T-helper 1 cell treated with Interleukin-12 subunit alpha and Interleukin-12 subunit beta and Interleukin-4 antibody, amounts not matched to agents 30 μg/mL and 1 μg/mL, for 36 hours (primary cell): Measurements from ENCODE around the gene BTBD16.

Experiments
- H3K27ac Mint-ChIP-seq: one replicate; pipeline ENCODE4 v1.8.0; 2021; ENCODE audit warnings: mild to moderate bottlenecking, mixed read lengths
- H3K27me3 Mint-ChIP-seq: one replicate; pipeline ENCODE4 v1.8.0; 2021; ENCODE audit warnings: low read depth, mixed read lengths
- H3K36me3 Mint-ChIP-seq: one replicate; pipeline ENCODE4 v1.8.0; 2021; ENCODE audit warnings: low read depth, mixed read lengths
- H3K4me1 Mint-ChIP-seq: one replicate; pipeline ENCODE4 v1.8.0; 2021; ENCODE audit warnings: low read depth, mixed read lengths
- H3K4me3 Mint-ChIP-seq: one replicate; pipeline ENCODE4 v1.8.0; 2021; ENCODE audit warnings: mild to moderate bottlenecking, moderate library complexity, mixed read lengths
- H3K9me3 Mint-ChIP-seq: one replicate; pipeline ENCODE4 v1.8.0; 2021; ENCODE audit warnings: mixed read lengths

Gene BTBD16

DNA sequence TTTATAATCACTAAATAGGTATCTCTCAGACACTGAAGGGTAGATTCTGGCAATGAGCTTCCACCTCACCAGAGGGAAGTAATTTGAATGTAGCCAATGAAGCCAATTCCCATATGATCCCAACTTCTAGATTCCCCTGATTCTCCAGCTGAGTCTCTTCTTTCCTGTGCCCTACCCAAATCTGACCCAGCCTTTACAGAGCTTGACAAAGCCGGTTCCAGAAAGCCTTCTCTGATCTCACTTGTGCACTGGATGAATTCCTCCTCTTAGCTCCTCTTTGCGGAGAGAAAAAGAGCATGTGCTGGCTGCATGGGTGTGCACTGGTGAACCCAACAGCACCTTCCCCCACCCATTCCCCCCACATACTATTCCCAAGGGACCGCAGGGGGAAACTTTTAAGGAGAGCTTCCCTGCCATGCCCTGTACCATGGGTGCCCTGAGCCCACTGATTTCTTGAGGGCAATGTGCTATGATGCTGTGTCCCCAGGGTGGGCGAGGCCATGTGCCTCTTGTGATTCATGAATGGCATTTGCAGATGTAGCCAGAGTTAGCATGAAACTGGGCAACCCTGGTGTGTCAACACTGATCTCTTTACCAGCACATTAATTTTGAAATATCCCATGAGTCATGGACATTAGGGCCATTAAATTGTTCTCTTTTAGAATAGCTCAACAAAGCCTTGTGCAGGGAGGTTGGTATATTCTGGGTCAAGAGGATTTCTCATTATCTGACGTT is 53.0 kb downstream of the BTBD16 start:
- no peaks in the 10 kb centered on the region for H3K4me1 Mint-ChIP-seq
- no peak overlapping the region for H3K27ac Mint-ChIP-seq
- H3K9me3 Mint-ChIP-seq: peaks cover 8% of the 10 kb centered on the region
- H3K27me3 Mint-ChIP-seq: peaks cover 19% of the 10 kb centered on the region
- no peaks in the 10 kb centered on the region for H3K36me3 Mint-ChIP-seq
- no peak overlapping the region for H3K4me3 Mint-ChIP-seq

DNA sequence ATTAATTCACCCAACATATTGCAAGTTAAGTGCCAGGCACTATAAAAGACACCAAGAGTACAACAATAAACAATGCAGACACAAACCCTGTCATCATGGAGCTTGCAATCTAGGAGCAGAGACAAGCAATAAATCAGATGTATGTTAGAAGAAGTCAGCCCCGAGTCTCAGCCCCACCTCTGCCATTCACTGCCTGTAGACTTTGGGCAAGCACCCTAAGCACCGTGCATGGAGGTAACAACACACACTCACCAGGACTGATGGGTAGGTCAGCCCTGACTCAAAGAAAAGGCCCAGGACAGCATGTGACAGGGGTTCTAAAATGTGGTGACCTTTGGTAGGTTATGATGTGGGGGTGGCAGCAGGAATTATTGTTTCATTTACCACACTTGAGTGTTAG is 54.1 kb downstream of the BTBD16 start:
- Mint-ChIP-seq H3K9me3 (peaks cover 8% of the 10 kb centered on the region), H3K27ac (no peak overlapping the region), H3K4me3 (no peak overlapping the region), H3K4me1 (no peaks in the 10 kb centered on the region), H3K27me3 (peaks cover 15% of the 10 kb centered on the region), H3K36me3 (no peaks in the 10 kb centered on the region)

DNA sequence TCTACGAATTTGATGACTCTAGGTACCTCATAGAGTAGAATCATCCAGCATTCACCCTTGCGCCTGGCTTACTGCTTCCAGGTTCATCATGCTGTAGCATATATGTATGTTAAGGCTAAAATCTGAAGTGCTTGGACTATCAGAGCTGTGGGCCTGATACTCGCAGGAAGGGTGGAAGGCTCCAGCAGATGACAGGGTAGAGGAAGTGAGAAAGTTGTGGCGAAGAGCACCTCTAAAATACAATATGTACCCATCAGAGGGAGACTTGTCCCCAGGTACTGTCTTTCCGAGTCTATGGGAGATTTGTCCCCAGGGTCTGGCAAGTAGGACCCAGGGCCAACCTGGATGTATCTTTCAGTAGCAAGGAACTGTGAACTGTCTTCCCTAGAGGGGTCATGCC is 55.3 kb downstream of the BTBD16 start:
- no peaks in the 10 kb centered on the region for H3K36me3 Mint-ChIP-seq
- no peaks in the 10 kb centered on the region for H3K4me1 Mint-ChIP-seq
- H3K9me3 Mint-ChIP-seq: no peaks in the 10 kb centered on the region
- H3K27ac Mint-ChIP-seq: no peak overlapping the region
- H3K4me3 Mint-ChIP-seq: no peak overlapping the region
- H3K27me3 Mint-ChIP-seq: peaks cover 14% of the 10 kb centered on the region

DNA sequence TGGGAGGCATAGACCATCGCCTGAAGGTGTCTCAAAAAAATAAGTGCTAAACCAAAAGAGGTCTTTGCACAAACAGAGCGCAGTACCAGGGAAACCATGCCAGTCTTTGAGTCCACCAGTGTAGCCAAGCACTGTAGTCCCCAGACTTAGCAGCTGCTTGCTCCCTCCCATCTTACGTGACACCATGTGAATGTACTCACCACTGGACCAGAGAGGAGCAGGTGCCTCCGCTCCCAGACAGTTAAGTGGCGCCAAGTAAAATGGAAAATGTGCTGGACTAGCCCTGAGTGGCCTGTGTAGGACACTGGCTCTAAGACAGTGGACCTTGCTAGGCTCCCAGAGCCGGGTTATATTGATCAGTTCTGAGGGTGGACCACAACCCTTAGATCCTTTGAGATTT is 55.7 kb downstream of the BTBD16 start:
- H3K4me1 Mint-ChIP-seq: no peaks in the 10 kb centered on the region
- no peak overlapping the region for H3K4me3 Mint-ChIP-seq
- H3K9me3 Mint-ChIP-seq: no peaks in the 10 kb centered on the region
- no peak overlapping the region for H3K27ac Mint-ChIP-seq
- no peaks in the 10 kb centered on the region for H3K36me3 Mint-ChIP-seq
- peaks cover 13% of the 10 kb centered on the region for H3K27me3 Mint-ChIP-seq

DNA sequence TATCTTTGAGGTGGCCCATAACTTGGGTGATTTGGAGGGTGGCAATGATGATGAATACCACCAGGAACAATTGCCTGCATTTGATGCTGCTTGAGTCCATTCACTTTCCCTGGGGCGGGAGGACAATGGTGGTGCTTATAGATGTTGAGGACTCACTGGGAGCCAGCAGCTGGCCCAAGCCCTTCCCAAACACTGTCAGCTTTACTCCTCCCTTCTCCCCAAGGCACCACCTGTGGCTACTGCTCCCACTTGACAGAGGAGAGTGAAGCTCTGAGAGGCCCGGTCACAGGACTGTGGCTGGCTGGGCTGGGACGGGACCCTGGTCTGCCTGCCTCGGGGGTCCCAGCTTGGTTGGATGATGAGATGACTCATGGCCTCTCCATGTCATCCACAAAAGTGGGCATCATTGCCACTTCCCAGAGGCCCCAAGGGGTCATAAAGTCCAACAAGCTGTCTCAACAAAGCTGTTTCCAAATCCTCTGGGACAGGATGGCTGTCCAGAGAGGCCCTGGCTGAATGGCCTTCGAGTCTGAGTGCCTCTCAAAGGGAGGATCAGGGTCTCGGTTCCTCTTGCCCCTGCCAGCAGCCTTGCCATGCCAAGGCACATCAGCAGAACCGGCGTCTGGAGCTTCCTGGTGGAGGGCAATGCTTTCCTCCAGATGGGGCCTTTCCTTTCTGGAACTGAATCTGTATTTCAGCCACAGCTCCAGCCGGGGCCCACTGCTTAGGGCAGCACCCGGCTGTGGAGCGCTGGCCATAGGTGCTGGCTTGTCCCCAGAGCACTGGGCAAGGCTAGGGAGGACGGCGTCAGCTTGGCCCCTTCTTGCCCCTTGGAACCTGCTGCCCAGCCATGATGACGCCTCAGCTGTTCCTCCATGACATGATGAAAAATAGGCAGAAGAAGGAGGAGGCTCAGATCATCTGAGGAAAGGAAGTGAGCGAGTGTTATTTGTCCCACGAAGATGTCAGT is 56.4 kb downstream of the BTBD16 start:
- Mint-ChIP-seq H3K27me3 (peaks cover 11% of the 10 kb centered on the region), H3K36me3 (no peaks in the 10 kb centered on the region), H3K9me3 (no peaks in the 10 kb centered on the region), H3K4me3 (no peak overlapping the region), H3K4me1 (no peaks in the 10 kb centered on the region), H3K27ac (no peak overlapping the region)

DNA sequence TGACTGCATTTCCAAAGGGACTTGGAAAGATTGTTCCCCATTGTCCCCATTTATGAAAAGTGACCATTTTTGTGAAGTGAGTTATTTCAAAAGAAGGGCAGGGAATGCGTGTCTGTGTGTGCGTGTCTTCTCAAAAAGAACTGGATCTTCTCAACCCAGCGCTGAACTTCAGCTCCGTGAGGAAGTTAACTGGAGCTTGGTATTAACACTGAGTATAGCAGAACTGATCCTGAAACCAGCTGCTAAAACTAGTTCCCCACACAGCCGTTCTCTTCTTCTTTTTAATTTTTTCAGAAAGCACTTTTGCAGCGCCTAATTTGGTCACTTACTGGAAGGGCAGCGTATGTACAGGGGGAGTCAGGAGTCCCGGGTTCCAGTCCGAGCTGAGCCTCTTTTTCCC is 57.6 kb downstream of the BTBD16 start:
- Mint-ChIP-seq H3K27ac (no peak overlapping the region), H3K9me3 (no peaks in the 10 kb centered on the region), H3K4me3 (no peak overlapping the region), H3K36me3 (no peaks in the 10 kb centered on the region), H3K4me1 (peaks cover 2% of the 10 kb centered on the region), H3K27me3 (peaks cover 6% of the 10 kb centered on the region)

DNA sequence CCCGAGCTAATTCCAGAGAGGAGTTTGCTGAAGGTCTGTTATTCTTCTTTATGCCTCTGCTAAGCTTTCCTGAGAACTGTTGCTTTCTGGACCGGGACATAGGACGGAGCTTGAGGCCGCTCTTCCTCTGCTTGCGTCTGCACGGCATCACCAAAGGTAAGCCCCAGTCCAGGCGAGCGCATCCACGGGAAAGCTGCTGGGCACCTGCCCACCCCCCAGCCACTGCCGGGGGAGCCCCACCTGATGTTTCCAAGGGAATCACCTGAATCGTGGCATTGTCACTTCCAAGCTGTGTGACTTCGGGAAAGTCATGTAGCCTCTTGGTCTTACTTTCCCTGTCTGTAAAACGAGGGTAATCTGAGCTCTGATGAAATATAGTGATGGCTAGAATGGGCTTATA is 58.3 kb downstream of the BTBD16 start:
- no peaks in the 10 kb centered on the region for H3K9me3 Mint-ChIP-seq
- no peak overlapping the region for H3K4me3 Mint-ChIP-seq
- peaks cover 2% of the 10 kb centered on the region for H3K4me1 Mint-ChIP-seq
- no peak overlapping the region for H3K27ac Mint-ChIP-seq
- H3K27me3 Mint-ChIP-seq: peaks cover 6% of the 10 kb centered on the region
- H3K36me3 Mint-ChIP-seq: no peaks in the 10 kb centered on the region

DNA sequence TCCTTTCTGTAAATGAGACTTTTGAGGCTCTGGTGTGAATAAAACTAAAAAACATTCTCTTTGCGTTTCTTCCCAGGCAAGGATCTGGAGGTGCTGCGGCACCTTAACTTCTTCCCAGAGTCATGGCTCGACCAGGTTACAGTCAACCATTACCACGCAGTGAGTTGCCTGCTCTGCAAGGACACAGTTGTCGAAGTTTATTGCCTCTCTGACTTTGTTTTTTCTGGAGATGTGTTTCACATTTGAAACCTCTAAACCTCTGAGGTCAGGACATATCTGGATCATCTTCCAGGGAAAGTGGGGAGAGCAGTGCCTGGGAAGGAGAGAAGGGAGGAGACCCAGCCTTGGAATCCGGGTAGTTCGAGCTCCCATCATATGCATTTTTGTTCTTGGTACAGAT is 60.0 kb downstream of the BTBD16 start:
- H3K36me3 Mint-ChIP-seq: no peaks in the 10 kb centered on the region
- H3K4me1 Mint-ChIP-seq: peaks cover 2% of the 10 kb centered on the region
- peaks cover 6% of the 10 kb centered on the region for H3K27me3 Mint-ChIP-seq
- no peak overlapping the region for H3K4me3 Mint-ChIP-seq
- no peaks in the 10 kb centered on the region for H3K9me3 Mint-ChIP-seq
- no peak overlapping the region for H3K27ac Mint-ChIP-seq

DNA sequence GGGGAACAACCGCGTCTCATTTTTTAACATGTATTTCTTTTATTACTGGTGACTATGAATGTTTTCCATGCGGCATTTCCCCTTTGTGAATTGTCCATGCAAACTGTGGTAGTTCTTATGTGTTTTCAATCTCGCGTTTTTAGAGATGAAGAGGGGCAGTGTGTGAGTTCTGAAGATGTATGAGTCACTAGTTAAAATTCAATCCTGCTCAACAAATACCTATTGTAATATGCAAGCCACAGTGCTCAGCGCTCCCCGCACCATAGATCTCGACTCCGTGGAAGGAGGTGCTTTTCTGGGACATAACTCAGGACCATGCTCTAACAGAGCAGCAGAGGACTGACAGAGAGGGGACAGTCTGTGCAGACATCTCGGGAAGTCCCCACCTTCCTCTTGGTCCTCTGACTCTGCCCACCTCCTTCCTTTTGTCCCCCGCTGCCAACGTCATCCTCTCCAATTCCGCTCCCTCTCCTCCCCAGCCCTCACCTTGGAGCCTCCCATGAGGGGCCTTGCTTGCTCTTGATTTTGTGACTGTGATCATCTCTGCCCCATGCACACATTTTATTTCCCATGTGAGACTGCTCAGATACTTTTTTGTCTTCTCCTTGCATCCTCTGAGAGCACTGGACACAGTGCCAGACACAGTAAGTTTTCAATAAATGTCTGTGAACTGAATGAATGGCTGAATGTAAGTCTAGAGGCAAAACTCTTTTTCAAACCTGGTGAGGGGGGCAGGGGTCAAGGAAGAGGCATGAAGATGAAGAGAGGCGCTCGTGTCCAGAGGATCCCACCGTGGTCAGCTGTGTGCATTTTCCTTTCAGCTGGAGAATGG is 60.7 kb downstream of the BTBD16 start:
- Mint-ChIP-seq H3K9me3 (no peaks in the 10 kb centered on the region), H3K27ac (no peak overlapping the region), H3K4me3 (no peak overlapping the region), H3K36me3 (no peaks in the 10 kb centered on the region), H3K27me3 (peaks cover 6% of the 10 kb centered on the region), H3K4me1 (peaks cover 2% of the 10 kb centered on the region)

DNA sequence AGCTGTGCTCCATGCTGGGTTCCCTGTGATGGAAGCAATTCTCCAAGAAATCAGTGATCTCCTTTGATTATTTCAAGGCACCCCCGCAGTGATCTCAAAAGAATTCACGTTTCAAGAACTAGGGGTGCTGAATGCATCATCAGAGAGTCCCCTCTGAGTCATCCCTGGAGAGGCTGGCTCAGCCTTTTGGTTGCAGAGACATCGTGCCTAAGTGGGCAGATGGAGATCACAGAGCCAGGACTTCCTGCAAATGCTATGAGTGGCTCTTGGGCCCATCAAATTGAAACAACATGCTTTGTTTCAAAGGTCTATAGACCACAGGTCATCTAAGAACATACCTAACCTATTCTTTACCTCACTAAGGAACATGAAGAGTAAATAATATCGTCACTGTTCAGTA is 61.9 kb downstream of the BTBD16 start:
- H3K4me1 Mint-ChIP-seq: peaks cover 2% of the 10 kb centered on the region
- H3K36me3 Mint-ChIP-seq: no peaks in the 10 kb centered on the region
- H3K4me3 Mint-ChIP-seq: no peak overlapping the region
- H3K9me3 Mint-ChIP-seq: no peaks in the 10 kb centered on the region
- no peak overlapping the region for H3K27ac Mint-ChIP-seq
- peaks cover 6% of the 10 kb centered on the region for H3K27me3 Mint-ChIP-seq

DNA sequence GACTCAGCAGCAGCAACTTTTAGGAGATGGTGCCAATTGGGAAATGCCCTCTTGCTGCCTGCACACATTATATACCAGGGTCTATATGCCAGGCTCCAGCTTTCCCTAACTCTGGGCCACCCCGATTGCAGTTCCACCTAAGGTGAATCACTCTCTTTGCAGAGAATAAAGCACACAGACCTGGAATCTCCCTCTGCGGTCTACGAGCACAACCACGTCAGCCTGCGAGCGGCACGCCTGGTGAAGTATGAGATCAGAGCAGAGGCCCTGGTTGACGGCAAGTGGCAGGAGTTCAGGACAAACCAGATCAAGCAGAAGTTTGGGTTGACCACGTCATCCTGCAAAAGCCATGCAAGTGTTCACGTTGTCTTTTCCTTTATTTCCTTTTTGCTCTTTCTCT is 65.2 kb downstream of the BTBD16 start:
- Mint-ChIP-seq H3K36me3 (no peaks in the 10 kb centered on the region), H3K27ac (no peak overlapping the region), H3K4me3 (no peak overlapping the region), H3K27me3 (peaks cover 6% of the 10 kb centered on the region), H3K4me1 (peaks cover 2% of the 10 kb centered on the region), H3K9me3 (no peaks in the 10 kb centered on the region)

DNA sequence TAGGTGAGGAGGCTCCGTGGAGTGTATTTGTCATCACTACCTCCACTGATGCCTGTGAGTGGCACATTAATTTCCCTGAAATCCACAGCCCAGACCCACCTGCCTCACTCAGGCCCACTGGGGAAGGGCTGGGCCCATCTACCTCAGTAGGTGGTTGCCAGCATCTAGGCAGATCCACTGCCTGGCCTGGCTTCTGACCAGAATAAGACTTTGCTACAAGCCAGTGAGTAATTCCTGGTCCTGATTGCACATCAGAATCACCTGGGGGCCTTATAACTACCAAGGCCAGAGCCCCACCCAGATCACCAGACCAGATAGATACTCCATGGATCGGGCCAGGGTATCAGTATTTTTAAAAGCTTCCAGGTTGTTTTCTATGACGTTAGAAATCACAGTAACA is 65.9 kb downstream of the BTBD16 start:
- no peak overlapping the region for H3K27ac Mint-ChIP-seq
- H3K4me3 Mint-ChIP-seq: no peak overlapping the region
- H3K27me3 Mint-ChIP-seq: peaks cover 2% of the 10 kb centered on the region
- no peaks in the 10 kb centered on the region for H3K9me3 Mint-ChIP-seq
- H3K36me3 Mint-ChIP-seq: no peaks in the 10 kb centered on the region
- peaks cover 2% of the 10 kb centered on the region for H3K4me1 Mint-ChIP-seq

DNA sequence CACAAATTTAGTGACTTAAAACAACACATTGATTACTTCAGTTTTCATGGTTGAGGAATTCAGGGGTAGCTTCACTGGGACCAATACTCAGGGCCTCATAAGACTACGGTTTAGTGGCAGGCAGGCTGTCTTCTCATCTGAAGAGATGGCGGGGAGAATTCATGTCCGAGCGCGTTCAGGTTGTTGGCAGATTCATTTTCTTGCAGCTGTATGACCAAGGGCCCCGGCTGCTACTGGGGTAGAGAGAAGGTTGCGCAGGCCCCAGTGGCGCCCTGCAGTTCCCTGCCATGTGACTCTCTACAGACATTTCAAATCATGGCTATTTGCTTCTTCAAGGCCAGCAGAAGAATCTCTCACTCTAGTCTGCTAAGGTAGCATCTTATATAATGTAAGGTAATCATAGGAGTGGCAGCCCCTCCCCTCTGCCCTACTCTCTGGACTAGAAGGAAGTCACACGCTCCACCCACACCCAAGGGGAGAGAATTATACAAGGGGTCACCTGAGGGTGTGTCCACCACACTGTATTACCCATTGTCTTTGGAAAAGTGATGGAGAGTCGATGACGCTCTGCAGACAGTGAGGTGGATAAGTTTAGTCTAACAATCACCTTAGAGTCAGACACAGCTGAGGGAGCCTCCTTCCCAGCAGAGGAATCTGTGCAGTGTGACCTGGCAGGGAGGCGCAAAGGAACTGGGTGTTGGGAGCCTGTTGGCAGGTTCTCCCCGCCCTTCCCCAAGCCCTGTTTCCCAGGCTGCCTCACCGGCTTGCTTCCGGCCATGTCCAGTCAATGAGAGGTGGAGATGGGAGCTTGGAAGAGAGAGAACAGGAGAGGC is 67.7 kb downstream of the BTBD16 start:
- no peaks in the 10 kb centered on the region for H3K9me3 Mint-ChIP-seq
- H3K4me1 Mint-ChIP-seq: no peaks in the 10 kb centered on the region
- no peak overlapping the region for H3K4me3 Mint-ChIP-seq
- no peaks in the 10 kb centered on the region for H3K27me3 Mint-ChIP-seq
- H3K27ac Mint-ChIP-seq: no peak overlapping the region
- H3K36me3 Mint-ChIP-seq: no peaks in the 10 kb centered on the region
